ENCODE data around the gene CDKAL1.
"Not testable (repeated sequence)": the region's sequence is repeated elsewhere in the genome, so short reads cannot be mapped to it uniquely, and the experiment has no call there.

CDKAL1 gene

GRCh38 chr6:20915156-20915555 lies 380.9 kb downstream of the CDKAL1 start:
- H3K4me3 ChIP-seq (ENCODE audit: low read depth, low read length), result no peak overlapping the region
- no peak for TF ChIP-seq CTCF (IDR thresholded peaks at IDR 0.05; ENCODE audit: borderline replicate concordance, insufficient read depth, low read depth, low read length)

GRCh38 chr6:20915626-20916025 lies 381.4 kb downstream of the CDKAL1 start:
- no peak overlapping the region for H3K4me3 ChIP-seq (ENCODE audit: low read depth, low read length)
- no peak for TF ChIP-seq CTCF (IDR thresholded peaks at IDR 0.05; ENCODE audit: borderline replicate concordance, insufficient read depth, low read depth, low read length)

- no peak overlapping the region for H3K4me3 ChIP-seq (ENCODE audit: low read depth, low read length)
- TF ChIP-seq CTCF (IDR thresholded peaks at IDR 0.05; ENCODE audit: borderline replicate concordance, insufficient read depth, low read depth, low read length), result no peak
Observed at GRCh38 chr6:20916086-20916485, 381.8 kb downstream of the CDKAL1 start.

GRCh38 chr6:20918868-20919267 lies 384.6 kb downstream of the CDKAL1 start:
- H3K4me3 ChIP-seq (ENCODE audit: low read depth, low read length), result no peak overlapping the region
- no peak for TF ChIP-seq CTCF (IDR thresholded peaks at IDR 0.05; ENCODE audit: borderline replicate concordance, insufficient read depth, low read depth, low read length)

GRCh38 chr6:20919677-20920385 lies 385.6 kb downstream of the CDKAL1 start:
- H3K4me3 ChIP-seq (ENCODE audit: low read depth, low read length), result no peak overlapping the region
- no peak for TF ChIP-seq CTCF (IDR thresholded peaks at IDR 0.05; ENCODE audit: borderline replicate concordance, insufficient read depth, low read depth, low read length)

- no peak for TF ChIP-seq CTCF (IDR thresholded peaks at IDR 0.05; ENCODE audit: borderline replicate concordance, insufficient read depth, low read depth, low read length)
- H3K4me3 ChIP-seq (ENCODE audit: low read depth, low read length), result no peak overlapping the region
Observed at GRCh38 chr6:20921578-20921977, 387.3 kb downstream of the CDKAL1 start.

- TF ChIP-seq CTCF (IDR thresholded peaks at IDR 0.05; ENCODE audit: borderline replicate concordance, insufficient read depth, low read depth, low read length), result no peak
- no peak overlapping the region for H3K4me3 ChIP-seq (ENCODE audit: low read depth, low read length)
Observed at GRCh38 chr6:20922743-20923142, 388.5 kb downstream of the CDKAL1 start.

- not testable (repeated sequence) for H3K4me3 ChIP-seq (ENCODE audit: low read depth, low read length)
Observed at GRCh38 chr6:20924094-20924493, 389.8 kb downstream of the CDKAL1 start.
